Measurements from ENCODE around the gene TUBB1. TPM values are rescaled to one million over a fixed set of nuclear protein-coding genes. Genes with fewer than 3 reads are reported as not detected.
A peak's percentile ranks its signal among the peaks of the same experiment; 100 is the strongest.

TUBB1 gene
- total and polyA plus RNA-seq, 2 of the 13 experiments (the other 11 are each of a cell fraction or from before 2014, with no cell fraction given) = 0.11 to 57.6 TPM

DNA sequence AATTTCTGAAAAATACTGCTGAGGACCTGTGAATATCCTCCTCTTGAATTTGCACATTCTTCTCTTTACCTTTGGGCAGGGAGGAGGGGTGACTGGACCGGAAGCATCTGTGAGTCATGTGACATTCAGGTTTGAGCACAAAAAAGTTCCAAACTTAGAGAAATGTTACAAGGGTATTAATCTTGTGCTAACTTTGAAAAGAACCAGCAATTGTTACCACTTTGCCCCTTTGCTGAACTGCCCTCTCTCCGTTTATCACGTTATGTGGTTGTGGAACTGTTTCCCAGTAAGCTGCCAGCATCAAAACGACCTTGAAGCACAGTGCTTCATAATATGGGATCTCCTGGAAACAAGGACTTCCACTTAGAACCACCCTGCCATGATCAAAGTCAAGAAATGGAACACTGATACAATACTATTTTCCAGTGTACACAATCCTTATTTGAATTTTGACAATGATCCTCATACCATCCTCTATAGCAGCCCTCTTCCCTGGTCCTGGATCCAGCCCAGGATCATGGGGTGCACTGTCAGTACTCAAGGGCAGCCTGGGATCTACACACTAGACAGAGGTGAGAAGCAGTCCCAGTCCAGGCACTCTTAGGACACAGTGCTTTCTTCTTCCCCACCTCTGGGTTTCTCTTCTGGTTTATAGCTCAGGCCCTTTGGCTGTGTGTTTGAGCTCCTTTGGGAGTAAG is 2.3 kb upstream of the TUBB1 start (continued):
- TF ChIP-seq POLR2AphosphoS2 (IDR thresholded peaks at IDR 0.05; ENCODE audit: low read depth, low read length) = no peak
- peak; percentile 36; the same call in 1 of the 2 replicates for TF ChIP-seq ZNF326 (CRISPR knock-in tag; IDR thresholded peaks at IDR 0.05; ENCODE audit: borderline replicate concordance)
- TF ChIP-seq, protein P1, sequence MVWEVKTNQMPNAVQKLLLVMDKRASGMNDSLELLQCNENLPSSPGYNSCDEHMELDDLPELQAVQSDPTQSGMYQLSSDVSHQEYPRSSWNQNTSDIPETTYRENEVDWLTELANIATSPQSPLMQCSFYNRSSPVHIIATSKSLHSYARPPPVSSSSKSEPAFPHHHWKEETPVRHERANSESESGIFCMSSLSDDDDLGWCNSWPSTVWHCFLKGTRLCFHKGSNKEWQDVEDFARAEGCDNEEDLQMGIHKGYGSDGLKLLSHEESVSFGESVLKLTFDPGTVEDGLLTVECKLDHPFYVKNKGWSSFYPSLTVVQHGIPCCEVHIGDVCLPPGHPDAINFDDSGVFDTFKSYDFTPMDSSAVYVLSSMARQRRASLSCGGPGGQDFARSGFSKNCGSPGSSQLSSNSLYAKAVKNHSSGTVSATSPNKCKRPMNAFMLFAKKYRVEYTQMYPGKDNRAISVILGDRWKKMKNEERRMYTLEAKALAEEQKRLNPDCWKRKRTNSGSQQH (CRISPR knock-in tag; IDR thresholded peaks at IDR 0.05; ENCODE audit: low read depth) = no peak
- TF ChIP-seq, protein P2, sequence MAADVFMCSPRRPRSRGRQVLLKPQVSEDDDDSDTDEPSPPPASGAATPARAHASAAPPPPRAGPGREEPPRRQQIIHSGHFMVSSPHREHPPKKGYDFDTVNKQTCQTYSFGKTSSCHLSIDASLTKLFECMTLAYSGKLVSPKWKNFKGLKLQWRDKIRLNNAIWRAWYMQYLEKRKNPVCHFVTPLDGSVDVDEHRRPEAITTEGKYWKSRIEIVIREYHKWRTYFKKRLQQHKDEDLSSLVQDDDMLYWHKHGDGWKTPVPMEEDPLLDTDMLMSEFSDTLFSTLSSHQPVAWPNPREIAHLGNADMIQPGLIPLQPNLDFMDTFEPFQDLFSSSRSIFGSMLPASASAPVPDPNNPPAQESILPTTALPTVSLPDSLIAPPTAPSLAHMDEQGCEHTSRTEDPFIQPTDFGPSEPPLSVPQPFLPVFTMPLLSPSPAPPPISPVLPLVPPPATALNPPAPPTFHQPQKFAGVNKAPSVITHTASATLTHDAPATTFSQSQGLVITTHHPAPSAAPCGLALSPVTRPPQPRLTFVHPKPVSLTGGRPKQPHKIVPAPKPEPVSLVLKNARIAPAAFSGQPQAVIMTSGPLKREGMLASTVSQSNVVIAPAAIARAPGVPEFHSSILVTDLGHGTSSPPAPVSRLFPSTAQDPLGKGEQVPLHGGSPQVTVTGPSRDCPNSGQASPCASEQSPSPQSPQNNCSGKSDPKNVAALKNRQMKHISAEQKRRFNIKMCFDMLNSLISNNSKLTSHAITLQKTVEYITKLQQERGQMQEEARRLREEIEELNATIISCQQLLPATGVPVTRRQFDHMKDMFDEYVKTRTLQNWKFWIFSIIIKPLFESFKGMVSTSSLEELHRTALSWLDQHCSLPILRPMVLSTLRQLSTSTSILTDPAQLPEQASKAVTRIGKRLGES (CRISPR knock-in tag; IDR thresholded peaks at IDR 0.05; ENCODE audit: borderline replicate concordance) = no peak
- TF ChIP-seq ZNF629 (CRISPR knock-in tag; conservative IDR thresholded peaks at IDR 0.05) = no peak
- no peak for TF ChIP-seq ZNF143 (CRISPR knock-in tag; IDR thresholded peaks at IDR 0.05)
- TF ChIP-seq, protein P3, sequence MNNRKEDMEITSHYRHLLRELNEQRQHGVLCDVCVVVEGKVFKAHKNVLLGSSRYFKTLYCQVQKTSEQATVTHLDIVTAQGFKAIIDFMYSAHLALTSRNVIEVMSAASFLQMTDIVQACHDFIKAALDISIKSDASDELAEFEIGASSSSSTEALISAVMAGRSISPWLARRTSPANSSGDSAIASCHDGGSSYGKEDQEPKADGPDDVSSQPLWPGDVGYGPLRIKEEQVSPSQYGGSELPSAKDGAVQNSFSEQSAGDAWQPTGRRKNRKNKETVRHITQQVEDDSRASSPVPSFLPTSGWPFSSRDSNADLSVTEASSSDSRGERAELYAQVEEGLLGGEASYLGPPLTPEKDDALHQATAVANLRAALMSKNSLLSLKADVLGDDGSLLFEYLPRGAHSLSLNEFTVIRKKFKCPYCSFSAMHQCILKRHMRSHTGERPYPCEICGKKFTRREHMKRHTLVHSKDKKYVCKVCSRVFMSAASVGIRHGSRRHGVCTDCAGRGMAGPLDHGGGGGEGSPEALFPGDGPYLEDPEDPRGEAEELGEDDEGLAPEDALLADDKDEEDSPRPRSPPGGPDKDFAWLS (CRISPR knock-in tag; IDR thresholded peaks at IDR 0.05; ENCODE audit: borderline replicate concordance) = no peak
- TF ChIP-seq NFE2L2 (IDR thresholded peaks at IDR 0.05; ENCODE audit: low read length) = no peak
- peak; percentile 32; the same call in 1 of the 2 replicates for TF ChIP-seq SOX5 (CRISPR knock-in tag; IDR thresholded peaks at IDR 0.05; ENCODE audit: borderline replicate concordance)
- TF ChIP-seq, protein P4, sequence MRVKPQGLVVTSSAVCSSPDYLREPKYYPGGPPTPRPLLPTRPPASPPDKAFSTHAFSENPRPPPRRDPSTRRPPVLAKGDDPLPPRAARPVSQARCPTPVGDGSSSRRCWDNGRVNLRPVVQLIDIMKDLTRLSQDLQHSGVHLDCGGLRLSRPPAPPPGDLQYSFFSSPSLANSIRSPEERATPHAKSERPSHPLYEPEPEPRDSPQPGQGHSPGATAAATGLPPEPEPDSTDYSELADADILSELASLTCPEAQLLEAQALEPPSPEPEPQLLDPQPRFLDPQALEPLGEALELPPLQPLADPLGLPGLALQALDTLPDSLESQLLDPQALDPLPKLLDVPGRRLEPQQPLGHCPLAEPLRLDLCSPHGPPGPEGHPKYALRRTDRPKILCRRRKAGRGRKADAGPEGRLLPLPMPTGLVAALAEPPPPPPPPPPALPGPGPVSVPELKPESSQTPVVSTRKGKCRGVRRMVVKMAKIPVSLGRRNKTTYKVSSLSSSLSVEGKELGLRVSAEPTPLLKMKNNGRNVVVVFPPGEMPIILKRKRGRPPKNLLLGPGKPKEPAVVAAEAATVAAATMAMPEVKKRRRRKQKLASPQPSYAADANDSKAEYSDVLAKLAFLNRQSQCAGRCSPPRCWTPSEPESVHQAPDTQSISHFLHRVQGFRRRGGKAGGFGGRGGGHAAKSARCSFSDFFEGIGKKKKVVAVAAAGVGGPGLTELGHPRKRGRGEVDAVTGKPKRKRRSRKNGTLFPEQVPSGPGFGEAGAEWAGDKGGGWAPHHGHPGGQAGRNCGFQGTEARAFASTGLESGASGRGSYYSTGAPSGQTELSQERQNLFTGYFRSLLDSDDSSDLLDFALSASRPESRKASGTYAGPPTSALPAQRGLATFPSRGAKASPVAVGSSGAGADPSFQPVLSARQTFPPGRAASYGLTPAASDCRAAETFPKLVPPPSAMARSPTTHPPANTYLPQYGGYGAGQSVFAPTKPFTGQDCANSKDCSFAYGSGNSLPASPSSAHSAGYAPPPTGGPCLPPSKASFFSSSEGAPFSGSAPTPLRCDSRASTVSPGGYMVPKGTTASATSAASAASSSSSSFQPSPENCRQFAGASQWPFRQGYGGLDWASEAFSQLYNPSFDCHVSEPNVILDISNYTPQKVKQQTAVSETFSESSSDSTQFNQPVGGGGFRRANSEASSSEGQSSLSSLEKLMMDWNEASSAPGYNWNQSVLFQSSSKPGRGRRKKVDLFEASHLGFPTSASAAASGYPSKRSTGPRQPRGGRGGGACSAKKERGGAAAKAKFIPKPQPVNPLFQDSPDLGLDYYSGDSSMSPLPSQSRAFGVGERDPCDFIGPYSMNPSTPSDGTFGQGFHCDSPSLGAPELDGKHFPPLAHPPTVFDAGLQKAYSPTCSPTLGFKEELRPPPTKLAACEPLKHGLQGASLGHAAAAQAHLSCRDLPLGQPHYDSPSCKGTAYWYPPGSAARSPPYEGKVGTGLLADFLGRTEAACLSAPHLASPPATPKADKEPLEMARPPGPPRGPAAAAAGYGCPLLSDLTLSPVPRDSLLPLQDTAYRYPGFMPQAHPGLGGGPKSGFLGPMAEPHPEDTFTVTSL (CRISPR knock-in tag; IDR thresholded peaks at IDR 0.05; ENCODE audit: borderline replicate concordance) = no peak
- no peak for TF ChIP-seq ZNF615 (CRISPR knock-in tag; IDR thresholded peaks at IDR 0.05; ENCODE audit: borderline replicate concordance)
- TF ChIP-seq HMGA1 (CRISPR knock-in tag; conservative IDR thresholded peaks at IDR 0.05) = no peak
- TF ChIP-seq ZNF567 (CRISPR knock-in tag; IDR thresholded peaks at IDR 0.05; ENCODE audit: borderline replicate concordance) = 0 out of 2 replicates have a peak, but pooled peaks have one; percentile 13
- peak; percentile 40 for TF ChIP-seq RARA (CRISPR knock-in tag; IDR thresholded peaks at IDR 0.05)
- TF ChIP-seq FOXO1 (CRISPR knock-in tag; IDR thresholded peaks at IDR 0.05) = 0 out of 2 replicates have a peak, but pooled peaks have one; percentile 14
- TF ChIP-seq TBX2 (CRISPR knock-in tag; IDR thresholded peaks at IDR 0.05; ENCODE audit: borderline replicate concordance) = no peak
